Mesendoderm (in vitro differentiated cells): ENCODE measurements around the gene RESP18.
"Not testable (repeated sequence)": the region's sequence is repeated elsewhere in the genome, so short reads cannot be mapped to it uniquely, and the experiment has no call there.

ENCODE experiments used
- DNase-seq: peaks from one replicate; pipeline ENCODE4 v3.0.0; 2013
- H2AK5ac ChIP-seq: 2 replicates; pipeline ENCODE4 v1.6.1; 2013; ENCODE audit warnings: low read length, inconsistent platforms
- H2BK120ac ChIP-seq: 2 replicates; pipeline ENCODE4 v1.6.1; 2013; ENCODE audit warnings: low read depth, mild to moderate bottlenecking, low read length, moderate library complexity, mixed read lengths
- H2BK15ac ChIP-seq: replicated peaks from 2 replicates; pipeline ENCODE4 v1.6.1; 2013; ENCODE audit warnings: low read depth, mild to moderate bottlenecking, moderate library complexity
- H2BK5ac ChIP-seq: 2 replicates; pipeline ENCODE4 v1.6.1; 2013; ENCODE audit warnings: low read length, inconsistent platforms
- H3K18ac ChIP-seq: 2 replicates; pipeline ENCODE4 v1.6.1; 2013; ENCODE audit warnings: mild to moderate bottlenecking, low read length, mixed read lengths
- H3K23ac ChIP-seq: one replicate; pipeline ENCODE4 v1.6.1; 2013; ENCODE audit warnings: low read length
- H3K27ac ChIP-seq: 2 replicates; pipeline ENCODE4 v1.5.1; 2013; ENCODE audit warnings: low read depth, mild to moderate bottlenecking, inconsistent platforms, low read length, moderate library complexity
- H3K27me3 ChIP-seq: 2 replicates; pipeline ENCODE4 v1.6.1; 2013; ENCODE audit warnings: low read length, control low read depth, mild to moderate bottlenecking, inconsistent platforms; ENCODE audit not compliant: insufficient read depth, poor library complexity
- H3K36me3 ChIP-seq: 2 replicates; pipeline ENCODE4 v1.6.1; 2013; ENCODE audit warnings: low read length, inconsistent platforms; ENCODE audit not compliant: control insufficient read depth, insufficient read depth
- H3K4ac ChIP-seq: one replicate; pipeline ENCODE4 v1.6.1; 2013; ENCODE audit warnings: low read depth, mild to moderate bottlenecking, low read length, moderate library complexity
- H3K4me1 ChIP-seq: 2 replicates; pipeline ENCODE4 v1.6.1; 2013; ENCODE audit warnings: low read depth, low read length, inconsistent platforms; ENCODE audit not compliant: control insufficient read depth
- H3K4me2 ChIP-seq: 2 replicates; pipeline ENCODE4 v1.6.1; 2013; ENCODE audit warnings: low read length
- H3K4me3 ChIP-seq: 2 replicates; pipeline ENCODE4 v1.5.1; 2013; ENCODE audit warnings: mild to moderate bottlenecking, low read length
- H3K56ac ChIP-seq: one replicate; pipeline ENCODE4 v1.6.1; 2013; ENCODE audit warnings: low read length
- H3K79me1 ChIP-seq: 2 replicates; pipeline ENCODE4 v1.6.1; 2013; ENCODE audit warnings: low read length, inconsistent platforms
- H3K79me2 ChIP-seq: 2 replicates; pipeline ENCODE4 v1.6.1; 2013; ENCODE audit warnings: mild to moderate bottlenecking, low read length; ENCODE audit not compliant: control insufficient read depth, insufficient read depth
- H3K9ac ChIP-seq: 2 replicates; pipeline ENCODE4 v1.6.1; 2013; ENCODE audit warnings: low read length, inconsistent platforms
- H4K5ac ChIP-seq: one replicate; pipeline ENCODE4 v1.6.1; 2013; ENCODE audit warnings: low read length
- H4K8ac ChIP-seq: one replicate; pipeline ENCODE4 v1.6.1; 2013; ENCODE audit warnings: low read depth, mild to moderate bottlenecking, control low read depth, low read length, moderate library complexity
- WGBS: extraction: QIAGEN DNeasy Blood & Tissue Kit; methylation state at CpG from one replicate; pipeline ENCODE4 v1.1.7; 2013; ENCODE audit warnings: low lambda C conversion rate, missing lambda C conversion rate; ENCODE audit not compliant: insufficient coverage; ENCODE audit errors: extremely low coverage; 5-methylcytosine and 5-hydroxymethylcytosine counted together

RESP18 gene

GRCh38 chr2:219323434-219323833 lies 9.1 kb downstream of the RESP18 start:
- DNase-seq, result no peak
- no peak overlapping the region for H3K23ac ChIP-seq
- no CpG with 5 or more reads among the region's 4 CpGs for WGBS
- H3K27me3 ChIP-seq, result no peaks in the 10 kb centered on the region
- H3K18ac ChIP-seq, result no peak overlapping the region
- H4K5ac ChIP-seq, result no peak overlapping the region
- H3K56ac ChIP-seq, result no peak overlapping the region
- no peak overlapping the region for H3K4me3 ChIP-seq
- H3K36me3 ChIP-seq, result no peaks in the 10 kb centered on the region
- H3K9ac ChIP-seq, result no peak overlapping the region
- H2BK15ac ChIP-seq, result no peak overlapping the region
- H3K79me2 ChIP-seq, result no peaks in the 10 kb centered on the region
- H3K4me1 ChIP-seq, result no peaks in the 10 kb centered on the region
- H4K8ac ChIP-seq, result no peak overlapping the region
- no peaks in the 10 kb centered on the region for H3K79me1 ChIP-seq
- H3K4ac ChIP-seq, result no peak overlapping the region
- no peak overlapping the region for H3K27ac ChIP-seq
- H3K4me2 ChIP-seq, result no peak overlapping the region
- no peak overlapping the region for H2BK5ac ChIP-seq
- no peak overlapping the region for H2BK120ac ChIP-seq
- H2AK5ac ChIP-seq, result no peak overlapping the region

- Histone ChIP-seq H3K18ac (no peak overlapping the region), H3K4me2 (no peak overlapping the region), H3K79me2 (no peaks in the 10 kb centered on the region), H2AK5ac (no peak overlapping the region), H3K27me3 (no peaks in the 10 kb centered on the region), H2BK120ac (no peak overlapping the region), H2BK5ac (no peak overlapping the region), H3K27ac (no peak overlapping the region), H3K9ac (no peak overlapping the region), H3K4me1 (no peaks in the 10 kb centered on the region), H2BK15ac (no peak overlapping the region), H3K36me3 (no peaks in the 10 kb centered on the region), H3K23ac (no peak overlapping the region), H4K8ac (no peak overlapping the region), H3K4ac (no peak overlapping the region), H3K4me3 (no peak overlapping the region), H3K56ac (no peak overlapping the region), H3K79me1 (no peaks in the 10 kb centered on the region), H4K5ac (no peak overlapping the region)
- DNase-seq, result no peak
- WGBS, result no CpG with 5 or more reads among the region's 16 CpGs
Measured at GRCh38 chr2:219314804-219315468, 17.6 kb downstream of the RESP18 start.

GRCh38 chr2:219312683-219313263 lies 19.8 kb downstream of the RESP18 start:
- not testable (repeated sequence) for H3K4me3 ChIP-seq, H3K27me3 ChIP-seq, H3K36me3 ChIP-seq, H2BK120ac ChIP-seq, H3K27ac ChIP-seq, DNase-seq, H3K79me1 ChIP-seq, H3K4me1 ChIP-seq, H3K18ac ChIP-seq, H3K4me2 ChIP-seq, H2AK5ac ChIP-seq, H4K5ac ChIP-seq, H4K8ac ChIP-seq, H3K79me2 ChIP-seq, H2BK15ac ChIP-seq, H3K4ac ChIP-seq, H3K23ac ChIP-seq, H3K9ac ChIP-seq, H3K56ac ChIP-seq, H2BK5ac ChIP-seq
- no CpG with 5 or more reads among the region's 49 CpGs for WGBS

GRCh38 chr2:219309278-219309677 lies 23.3 kb downstream of the RESP18 start, which contains the start of gene PTPRN:
PTPRN (minus strand) TSS chr2:219309401; CDS start chr2:219309332, 69 bp downstream.
- no peak within 1 kb of the TSS for H2BK15ac ChIP-seq
- no peak within 1 kb of the TSS for H3K9ac ChIP-seq
- peak; percentile 87 for DNase-seq
- H2BK120ac ChIP-seq, result no peak within 1 kb of the TSS
- H3K27me3 ChIP-seq, result no peaks in the 10 kb centered on the region
- no peak within 1 kb of the TSS for H4K5ac ChIP-seq
- no peaks in the 10 kb centered on the region for H3K4me1 ChIP-seq
- no peaks in the 10 kb centered on the region for H3K79me1 ChIP-seq
- H3K36me3 ChIP-seq, result no peaks in the 10 kb centered on the region
- WGBS, result no CpG with 5 or more reads among the region's 37 CpGs
- H2BK5ac ChIP-seq, result no peak within 1 kb of the TSS
- no peak within 1 kb of the TSS for H3K4me3 ChIP-seq
- H3K4ac ChIP-seq, result no peak within 1 kb of the TSS
- no peak within 1 kb of the TSS for H2AK5ac ChIP-seq
- H3K56ac ChIP-seq, result peak within 1 kb of the TSS; percentile 15
- H3K79me2 ChIP-seq, result no peaks in the 10 kb centered on the region
- H4K8ac ChIP-seq, result no peak within 1 kb of the TSS
- no peak within 1 kb of the TSS for H3K23ac ChIP-seq
- peak within 1 kb of the TSS; percentile 75 for H3K4me2 ChIP-seq
- H3K18ac ChIP-seq, result no peak within 1 kb of the TSS
- no peak within 1 kb of the TSS for H3K27ac ChIP-seq

GRCh38 chr2:219308142-219309101 lies 24.1 kb downstream of the RESP18 start:
- H3K4me2 ChIP-seq, result peak overlapping the region; percentile 75
- H3K79me2 ChIP-seq, result no peaks in the 10 kb centered on the region
- no peak overlapping the region for H3K23ac ChIP-seq
- peak overlapping the region; percentile 15 for H3K56ac ChIP-seq
- no peaks in the 10 kb centered on the region for H3K4me1 ChIP-seq
- no peak overlapping the region for H3K27ac ChIP-seq
- WGBS, result no CpG with 5 or more reads among the region's 45 CpGs
- H3K27me3 ChIP-seq, result no peaks in the 10 kb centered on the region
- no peaks in the 10 kb centered on the region for H3K79me1 ChIP-seq
- DNase-seq, result peak; percentile 89
- no peak overlapping the region for H2AK5ac ChIP-seq
- H2BK5ac ChIP-seq, result no peak overlapping the region
- H3K36me3 ChIP-seq, result no peaks in the 10 kb centered on the region
- H2BK120ac ChIP-seq, result no peak overlapping the region
- H4K8ac ChIP-seq, result no peak overlapping the region
- H4K5ac ChIP-seq, result no peak overlapping the region
- H3K9ac ChIP-seq, result no peak overlapping the region
- no peak overlapping the region for H3K18ac ChIP-seq
- H3K4me3 ChIP-seq, result no peak overlapping the region
- H3K4ac ChIP-seq, result no peak overlapping the region
- H2BK15ac ChIP-seq, result no peak overlapping the region
